Mesenteric fat pad (tissue), 1 donor: ENCODE results near the gene AAGAB. TPM values are rescaled to one million over a fixed set of nuclear protein-coding genes. Genes with fewer than 3 reads are reported as not detected.
"Not testable (repeated sequence)": the region's sequence is repeated elsewhere in the genome, so short reads cannot be mapped to it uniquely, and the experiment has no call there.

Experiments used
- DNase-seq: peaks from one replicate; pipeline ENCODE4 v3.0.0-alpha.2; 2020; ENCODE audit warnings: low spot score
- long read RNA-seq: library from polyadenylated mRNA; unstranded; transcript quantifications from one replicate; pipeline ENCODE4 v2.0.0, GENCODE V29; 2020
- total RNA-seq: library from RNA; stranded (reverse); fragmentation: NEBNext Ultra II Directional; extraction: Animal tissue kit (Norgen Biotek cat#: 25700); gene quantifications from one replicate; pipeline ENCODE4 v1.2.1, GENCODE V29; 2021
- donor health status: DM: yes; HTN: yes; CAD: no.

Gene AAGAB, protein sequence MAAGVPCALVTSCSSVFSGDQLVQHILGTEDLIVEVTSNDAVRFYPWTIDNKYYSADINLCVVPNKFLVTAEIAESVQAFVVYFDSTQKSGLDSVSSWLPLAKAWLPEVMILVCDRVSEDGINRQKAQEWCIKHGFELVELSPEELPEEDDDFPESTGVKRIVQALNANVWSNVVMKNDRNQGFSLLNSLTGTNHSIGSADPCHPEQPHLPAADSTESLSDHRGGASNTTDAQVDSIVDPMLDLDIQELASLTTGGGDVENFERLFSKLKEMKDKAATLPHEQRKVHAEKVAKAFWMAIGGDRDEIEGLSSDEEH
- 26.1 TPM for total RNA-seq
- long read RNA-seq, transcript AAGAB-201 (10 exons, 2,841 nt) = major isoform, 134 of 174 reads
- long read RNA-seq, transcript AAGAB-207 (10 exons, 2,251 nt) = minor isoform, 17 of 174 reads
- long read RNA-seq, partial matches to known transcripts = 7 of 174 reads
- long read RNA-seq, other reads (novel, unspliced or antisense) = 16 of 174 reads

DNA sequence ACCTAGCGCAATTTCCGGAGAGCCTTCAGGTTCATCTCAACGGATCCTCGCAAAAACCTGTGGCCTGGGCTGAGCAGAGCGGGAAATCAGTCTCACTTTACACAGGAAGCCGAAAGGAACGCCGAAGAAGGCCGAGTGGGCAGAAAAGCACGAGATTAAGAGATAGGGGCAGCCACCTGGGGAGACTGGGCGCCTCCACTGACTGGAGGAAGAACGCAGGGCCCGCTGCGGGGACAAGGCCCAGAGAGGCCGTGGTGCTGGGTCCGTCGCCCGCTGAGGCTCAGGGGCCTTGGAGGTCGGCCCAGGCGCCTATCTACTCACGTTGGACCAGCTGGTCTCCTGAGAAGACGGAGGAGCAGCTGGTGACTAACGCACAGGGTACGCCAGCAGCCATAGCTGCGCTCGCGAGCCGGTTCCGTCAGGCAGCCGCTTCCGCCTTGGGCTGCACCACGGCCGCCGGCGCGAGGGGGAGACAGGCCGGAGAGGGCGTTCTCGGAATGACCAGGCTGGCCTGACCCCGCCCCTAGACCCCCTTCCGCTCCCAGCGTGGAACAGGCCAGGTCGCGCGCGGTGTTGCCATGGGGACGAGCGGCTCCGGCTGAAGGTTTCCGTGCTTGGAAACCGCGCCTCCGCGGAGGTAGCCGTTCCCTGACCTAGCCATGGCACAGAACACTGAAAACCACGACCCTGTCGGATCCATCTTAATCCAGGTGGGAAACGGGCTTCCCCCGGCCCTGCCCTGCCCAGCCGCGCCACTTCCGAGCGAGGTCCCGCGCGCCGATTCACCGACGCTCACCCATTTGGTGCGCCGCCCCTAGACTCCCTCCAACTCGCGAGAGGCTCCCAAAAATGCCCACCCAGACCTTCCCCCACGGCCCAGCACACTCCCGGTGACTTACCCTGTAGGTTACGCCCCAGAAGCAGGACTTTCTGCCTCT is at the start of gene AAGAB, which contains the start of gene IQCH:
AAGAB (minus strand) TSS at position 424 of the 938 bp plus-strand sequence; CDS start at position 394, 30 bp downstream.
IQCH (plus strand) TSS at position 549 of the 938 bp plus-strand sequence; CDS start at position 660, 111 bp downstream.
- DNase-seq = peak; percentile 100

- DNase-seq = no peak
These were observed 49.3 kb upstream of the AAGAB start for GRCh38 chr15:67303490-67304363.

- DNase-seq = no peak
These were observed 46.0 kb upstream of the AAGAB start for GRCh38 chr15:67300266-67301025.

- DNase-seq = no peak
These were observed 42.2 kb upstream of the AAGAB start for GRCh38 chr15:67296684-67297083.

- DNase-seq = no peak
These were observed 41.7 kb upstream of the AAGAB start for GRCh38 chr15:67296188-67296587.

DNA sequence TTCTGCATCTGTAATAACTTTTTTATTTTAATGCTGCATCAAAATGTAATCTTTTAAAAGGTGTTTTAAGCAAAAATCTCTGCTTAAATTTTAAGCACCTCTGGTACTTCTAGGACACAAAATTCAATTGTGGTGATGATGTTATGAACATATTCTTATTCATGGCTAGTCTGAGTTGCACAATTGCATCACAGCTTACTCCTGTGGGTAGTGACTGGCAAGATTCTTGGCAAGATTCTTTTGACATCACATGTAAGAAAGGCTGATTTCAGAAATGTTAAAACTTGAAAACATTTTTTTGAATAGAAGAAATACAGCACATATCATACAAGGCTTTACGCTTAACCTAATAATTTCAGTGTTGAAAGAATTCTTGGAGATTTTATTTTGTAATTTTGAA is 35.9 kb upstream of the AAGAB start:
- DNase-seq = no peak

DNA sequence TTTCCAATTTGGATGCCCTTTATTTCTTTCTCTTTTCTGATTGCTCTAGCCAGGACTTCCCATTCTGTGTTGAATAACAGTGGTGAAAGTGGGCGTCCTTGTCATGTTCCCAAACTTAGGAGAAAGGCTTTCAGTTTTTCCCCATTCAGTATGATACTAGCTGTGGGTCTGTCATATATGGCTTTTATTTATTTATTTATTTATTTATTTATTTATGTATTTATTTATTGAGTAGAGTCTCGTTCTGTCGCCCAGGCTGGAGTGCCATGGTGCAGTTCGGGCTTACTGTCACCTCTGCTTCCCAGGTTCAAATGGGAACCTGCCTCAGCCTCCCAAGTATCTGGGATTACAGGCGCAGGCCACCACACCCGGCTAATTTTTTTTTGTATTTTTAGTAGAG is 31.9 kb upstream of the AAGAB start:
- DNase-seq = not testable (repeated sequence)

DNA sequence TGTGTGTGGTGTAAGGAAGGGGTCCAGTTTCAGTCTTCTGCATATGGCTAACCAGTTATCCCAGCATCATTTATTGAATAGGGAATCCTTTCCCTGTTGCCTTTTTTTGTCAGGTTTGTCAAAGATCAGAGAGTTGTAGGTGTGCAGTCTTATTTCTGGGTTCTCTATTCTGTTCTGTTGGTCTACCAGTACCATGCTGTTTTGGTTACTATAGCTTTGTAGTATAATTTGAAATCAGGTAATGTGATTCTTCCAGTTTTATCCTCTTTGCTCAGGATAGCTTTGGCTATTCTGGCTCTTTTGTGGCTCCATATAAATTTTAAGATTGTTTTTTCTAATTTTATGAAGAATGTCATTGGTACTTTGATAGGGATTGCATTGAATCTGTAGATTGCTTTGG is 31.2 kb upstream of the AAGAB start:
- not testable (repeated sequence) for DNase-seq

- DNase-seq = no peak
These were observed 27.3 kb upstream of the AAGAB start for GRCh38 chr15:67281714-67282113.

GRCh38 chr15:67280217-67280616 is 25.8 kb upstream of the AAGAB start:
- DNase-seq = no peak

DNA sequence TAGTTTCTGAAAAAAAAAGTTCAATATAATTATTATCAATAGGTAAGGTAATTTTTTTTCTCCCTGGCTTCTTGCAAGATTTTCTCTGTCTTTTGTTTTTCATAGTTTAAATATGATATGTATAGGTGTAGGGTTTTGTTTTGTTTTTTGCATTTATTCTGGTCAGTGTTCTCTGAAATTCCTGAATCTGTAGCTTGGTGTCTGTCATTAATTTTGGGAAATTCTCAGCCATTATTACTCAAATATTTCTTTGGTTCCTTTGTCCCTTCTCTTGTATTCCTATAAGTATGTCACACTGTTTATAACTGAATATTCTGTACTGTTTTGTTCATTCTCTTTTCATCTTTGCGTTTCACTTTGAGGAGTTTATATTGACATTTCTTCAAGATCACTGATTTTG is 22.2 kb upstream of the AAGAB start:
- no peak for DNase-seq

- DNase-seq = no peak
These were observed 19.8 kb upstream of the AAGAB start for GRCh38 chr15:67274236-67274635.

DNA sequence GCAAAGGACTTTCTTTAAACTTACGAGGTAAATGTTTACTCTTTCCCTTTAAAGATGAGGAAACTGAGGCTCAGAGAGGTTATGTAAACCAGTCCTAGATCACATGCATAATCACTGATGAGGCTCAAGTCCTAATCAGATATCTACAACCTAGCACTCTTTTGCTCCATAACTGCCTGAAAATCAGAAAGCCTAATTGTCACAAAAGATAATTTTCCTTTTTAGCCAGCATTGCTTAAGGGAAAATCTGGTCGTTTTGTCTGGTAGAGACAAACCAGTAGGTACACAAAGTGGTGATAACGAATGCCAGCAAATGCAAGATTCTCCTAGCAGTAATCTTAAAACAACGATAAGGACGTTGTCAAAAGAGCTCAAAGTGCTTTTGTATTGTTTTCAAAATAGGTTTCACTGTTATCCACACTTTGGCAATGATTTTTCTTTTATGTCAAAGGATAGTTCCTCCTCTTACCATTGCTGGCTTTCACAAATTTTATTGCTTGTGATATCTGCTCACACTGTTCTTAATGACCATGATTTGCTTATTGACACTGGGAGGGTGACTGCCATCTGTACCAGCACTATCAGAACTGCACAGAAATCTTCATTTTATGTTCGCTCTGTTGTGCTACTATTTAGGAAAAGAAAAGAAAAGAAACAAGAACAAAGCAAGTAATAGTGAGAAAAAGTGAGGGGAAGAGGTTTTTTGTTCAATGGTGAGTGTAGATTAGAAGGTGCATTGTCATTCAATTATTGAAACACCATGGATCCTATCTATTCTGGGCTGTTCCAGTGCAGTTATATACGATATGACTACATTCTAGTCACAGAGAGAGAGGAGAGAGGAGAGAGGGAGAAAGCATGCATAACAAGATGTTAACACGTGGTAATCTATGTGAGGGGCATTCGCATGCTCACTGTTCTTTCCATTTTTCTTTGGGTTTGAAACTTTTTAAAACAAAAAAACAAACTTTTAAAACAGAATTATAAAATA is 13.8 kb upstream of the AAGAB start:
- DNase-seq = no peak

- DNase-seq = no peak
These were observed 13.0 kb upstream of the AAGAB start for GRCh38 chr15:67267440-67267839.

DNA sequence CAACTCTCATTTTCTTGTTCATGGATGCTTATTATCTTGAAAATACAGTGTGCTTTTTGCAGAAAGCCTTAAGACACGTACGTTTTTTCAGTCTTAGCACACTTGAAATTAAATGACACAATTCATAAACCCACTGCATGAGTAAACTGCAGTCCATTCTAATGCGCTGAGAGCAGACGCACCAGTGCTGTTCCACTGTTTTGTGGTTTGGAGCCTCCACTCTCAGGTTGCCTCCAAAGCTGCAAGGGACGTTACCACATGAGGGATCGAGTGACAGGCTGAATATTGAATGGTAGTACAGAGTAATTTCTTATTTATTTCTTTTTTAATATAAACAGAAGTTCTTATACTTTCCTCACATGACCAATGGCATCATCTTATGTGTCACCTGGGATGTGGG is 12.4 kb upstream of the AAGAB start:
- DNase-seq = no peak

DNA sequence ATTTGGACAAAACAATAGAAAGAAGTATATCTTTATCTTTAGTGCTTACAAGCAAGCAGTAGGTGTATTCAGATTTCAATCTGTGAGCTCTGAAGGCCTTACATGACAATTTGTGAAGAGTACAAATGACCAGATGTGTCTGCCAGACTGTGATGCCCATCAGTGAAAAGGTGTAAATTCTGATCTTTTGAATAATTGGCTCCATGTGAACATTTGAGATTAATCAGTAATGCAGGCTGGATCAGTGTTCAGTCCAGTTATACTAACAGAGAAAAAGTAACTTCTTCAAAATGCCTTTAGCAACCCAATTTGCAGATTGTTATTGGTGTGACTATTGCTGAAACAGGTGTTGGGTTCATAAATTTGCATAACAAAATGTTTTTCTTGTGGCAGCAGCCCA is 5.3 kb upstream of the AAGAB start:
- no peak for DNase-seq

DNA sequence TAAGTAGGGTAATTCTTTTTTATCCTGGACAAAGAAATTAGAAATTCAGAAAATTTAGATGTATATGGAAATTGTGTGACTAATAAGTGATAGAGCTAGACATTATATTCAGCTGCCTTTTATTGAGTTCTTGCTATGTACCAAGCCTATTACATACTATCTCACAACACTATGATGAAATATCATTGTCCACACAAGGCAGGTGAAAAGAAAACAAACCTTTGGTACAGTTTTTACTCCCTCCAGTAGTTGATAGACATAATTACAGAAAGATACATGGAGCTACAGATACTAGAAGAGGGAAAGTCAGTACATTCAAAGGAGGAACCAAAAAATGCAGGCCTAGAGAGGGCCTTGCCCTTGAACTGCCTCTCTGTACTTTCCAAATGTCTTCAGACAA is 4.9 kb upstream of the AAGAB start:
- DNase-seq = no peak

DNA sequence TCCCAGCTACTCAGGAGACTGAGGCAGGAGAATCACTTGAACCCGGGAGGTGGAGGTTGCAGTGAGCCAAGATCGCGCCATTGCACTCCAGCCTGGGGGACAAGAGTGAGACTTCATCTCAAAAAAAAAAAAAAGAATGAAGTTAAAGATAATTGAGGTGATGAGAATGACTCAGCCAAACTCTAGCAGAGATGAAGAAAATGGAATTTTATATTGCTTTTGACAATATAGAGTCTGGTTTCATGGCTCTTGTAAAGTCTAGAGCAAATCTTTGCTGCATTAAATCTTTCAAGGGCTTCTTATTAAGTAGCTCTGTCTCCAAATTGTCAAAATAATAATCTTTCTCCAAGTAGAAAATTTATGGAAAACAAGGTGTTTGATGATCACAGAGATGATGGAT is 4.0 kb upstream of the AAGAB start:
- not testable (repeated sequence) for DNase-seq

DNA sequence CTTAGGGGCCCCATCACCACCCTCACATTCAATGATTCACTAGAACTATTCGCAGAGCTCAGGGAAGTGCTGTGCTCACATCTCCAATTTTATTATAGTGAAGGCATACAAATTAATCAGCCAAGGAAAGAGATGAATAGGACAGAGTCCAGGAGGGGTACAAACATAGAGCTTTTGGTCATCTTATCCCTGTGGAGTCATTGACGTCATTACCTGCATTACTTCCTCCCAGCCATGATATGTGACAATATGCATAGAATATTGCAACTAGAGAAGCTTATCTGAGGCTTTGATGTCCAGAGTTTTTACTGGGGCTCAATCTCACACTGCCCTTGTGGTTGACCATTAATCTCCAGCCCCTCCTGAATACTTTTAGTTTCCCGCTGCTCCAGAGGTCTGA is 1.6 kb upstream of the AAGAB start:
- no peak for DNase-seq
